HepG2 (cell line): ENCODE results near the gene PRR12. TPM values are rescaled to one million over a fixed set of nuclear protein-coding genes. Genes with fewer than 3 reads are reported as not detected.

Source experiments
- AGO1 ChIP-seq: fragments of 200-400 bp; formaldehyde crosslinking; IDR thresholded peaks from 2 replicates; pipeline ENCODE4 v1.6.1; 2017; ENCODE audit warnings: mild to moderate bottlenecking, low read depth, low read length, moderate library complexity; ENCODE audit not compliant: poor library complexity, severe bottlenecking
- ARID4A ChIP-seq: sonication (generic); formaldehyde crosslinking; IDR thresholded peaks from 2 replicates; pipeline ENCODE4 v1.5.0; 2020; ENCODE audit warnings: mild to moderate bottlenecking, missing genetic modification reagents, borderline replicate concordance
- ARNT ChIP-seq: fragments of 450-650 bp; IDR thresholded peaks from 2 replicates; pipeline ENCODE4 v1.6.1; 2017
- ATAD3A ChIP-seq: sonication (generic); formaldehyde crosslinking; IDR thresholded peaks from 2 replicates; pipeline ENCODE4 v1.4.0; 2020; ENCODE audit warnings: missing genetic modification reagents
- ATF7-NPFF ChIP-seq: sonication (generic); formaldehyde crosslinking; IDR thresholded peaks from 2 replicates; pipeline ENCODE4 v1.8.1; 2023; ENCODE audit warnings: mild to moderate bottlenecking, low read depth, missing genetic modification reagents, moderate library complexity
- CERS6 ChIP-seq: sonication (generic); formaldehyde crosslinking; IDR thresholded peaks from 2 replicates; pipeline ENCODE4 v1.5.0; 2020; ENCODE audit warnings: missing genetic modification reagents
- KAT2B ChIP-seq: fragments of 150-350 bp; IDR thresholded peaks from 2 replicates; pipeline ENCODE4 v1.6.1; 2014; ENCODE audit warnings: low read depth, low read length, borderline replicate concordance
- KAT7 ChIP-seq: IDR thresholded peaks from 2 replicates; pipeline ENCODE4 v1.6.1; 2018; ENCODE audit warnings: borderline replicate concordance, missing compliant biosample characterization
- KDM6A ChIP-seq: IDR thresholded peaks from 2 replicates; pipeline ENCODE4 v1.6.1; 2016; ENCODE audit warnings: low read depth
- NR2F6 ChIP-seq, 2 experiments: IDR thresholded peaks; 2 replicates each; pipeline ENCODE4 v1.6.1; 2016; ENCODE audit warnings: antibody characterized with exemption in 1 of 2, mild to moderate bottlenecking in 1 of 2
- RERE ChIP-seq: IDR thresholded peaks from 2 replicates; pipeline ENCODE4 v1.6.1; 2016; ENCODE audit warnings: low read depth, missing genetic modification reagents, missing compliant biosample characterization
- SAP130 ChIP-seq: IDR thresholded peaks from 2 replicates; pipeline ENCODE4 v1.6.1; 2016; ENCODE audit warnings: low read depth
- U2AF1 ChIP-seq: fragments of 200-400 bp; formaldehyde crosslinking; optimal IDR thresholded peaks from 2 replicates; pipeline ENCODE3; 2017; ENCODE audit warnings: mild to moderate bottlenecking, low read depth, low read length
- ZBTB21 ChIP-seq: sonication (generic); formaldehyde crosslinking; IDR thresholded peaks from 2 replicates; pipeline ENCODE4 v1.4.0; 2020; ENCODE audit warnings: missing genetic modification reagents
- ZFP82 ChIP-seq: sonication (generic); formaldehyde crosslinking; IDR thresholded peaks from 2 replicates; pipeline ENCODE4 v1.5.1; 2020; ENCODE audit warnings: mild to moderate bottlenecking, missing genetic modification reagents, borderline replicate concordance
- ZNF558 ChIP-seq: sonication (generic); formaldehyde crosslinking; IDR thresholded peaks from 2 replicates; pipeline ENCODE4 v1.9.0; 2022; ENCODE audit warnings: mild to moderate bottlenecking, missing genetic modification reagents, borderline replicate concordance
- ZNF652 ChIP-seq: IDR thresholded peaks from 2 replicates; pipeline ENCODE4 v1.6.1; 2016; ENCODE audit warnings: low read depth, borderline replicate concordance
- ZNF75D ChIP-seq: sonication (generic); formaldehyde crosslinking; IDR thresholded peaks from 2 replicates; pipeline ENCODE4 v1.8.1; 2023; ENCODE audit warnings: missing genetic modification reagents, mild to moderate bottlenecking, borderline replicate concordance
- ZNF839 ChIP-seq: sonication (generic); formaldehyde crosslinking; IDR thresholded peaks from 2 replicates; pipeline ENCODE4 v1.4.0; 2020; ENCODE audit warnings: missing genetic modification reagents, mild to moderate bottlenecking, borderline replicate concordance
- ZSCAN22 ChIP-seq: sonication (generic); formaldehyde crosslinking; IDR thresholded peaks from 2 replicates; pipeline ENCODE4 v1.4.0; 2020; ENCODE audit warnings: mild to moderate bottlenecking, missing genetic modification reagents
- polyA plus RNA-seq, 8 experiments: library from polyadenylated mRNA; depleted of rRNA in 3 of 8; stranded (reverse) in 7 of 8; unstranded in 1 of 8; fragments of >200 nt; fragmentation: Illumina TruSeq in 4 of 8; extraction: Trizol in 4 of 8; gene quantifications; 2 replicates each; pipeline versions ENCODE4 v1.2.1 to v1.2.3, GENCODE V29; 2011 to 2016; ENCODE audit warnings: low read depth in 4 of 8, missing spikeins in 1 of 8, mixed read lengths in 1 of 8; ENCODE audit not compliant: insufficient read depth in 1 of 8
- total RNA-seq, 5 experiments: library from RNA; depleted of rRNA; stranded (reverse); fragments of >200 nt; fragmentation: Illumina TruSeq; extraction: Trizol; gene quantifications; 2 replicates each; pipeline ENCODE4 v1.2.3, GENCODE V29; 2016; ENCODE audit warnings: low read depth in 1 of 5

PRR12 gene
- total and polyA plus RNA-seq, 2 of the 13 experiments (the other 11 are each of a cell fraction or from before 2014, with no cell fraction given), result 0.62 to 1.5 TPM

GRCh38 chr19:49672131-49672919 is 81.3 kb downstream of the PRR12 start (continued):
- peak; percentile 80; the same call in 1 of the 2 replicates for TF ChIP-seq ARID4A (CRISPR knock-in tag)
- TF ChIP-seq ATF7-NPFF, result no peak
- no peak for TF ChIP-seq ZNF839
- TF ChIP-seq ZFP82 (CRISPR knock-in tag), result no peak
- TF ChIP-seq KDM6A (CRISPR knock-in tag), result 0 out of 2 replicates have a peak, but pooled peaks have one; percentile 49
- peak; percentile 90 for TF ChIP-seq SAP130 (CRISPR knock-in tag)
- TF ChIP-seq ARNT, result no peak
- no peak for TF ChIP-seq CERS6 (CRISPR knock-in tag)
- TF ChIP-seq U2AF1, result peak; percentile 80
- no peak for TF ChIP-seq ZNF75D (CRISPR knock-in tag)
- TF ChIP-seq RERE (CRISPR knock-in tag), result no peak
- TF ChIP-seq NR2F6 (IDR thresholded peaks at IDR 0.05), result no peak
- TF ChIP-seq NR2F6 (CRISPR knock-in tag; IDR thresholded peaks at IDR 0.05), result peak; percentile 46; the same call in 1 of the 2 replicates
- TF ChIP-seq ATAD3A (CRISPR knock-in tag), result no peak
- TF ChIP-seq KAT2B, result no peak
- no peak for TF ChIP-seq ZBTB21 (CRISPR knock-in tag)
- TF ChIP-seq AGO1, result peak; percentile 66
- TF ChIP-seq KAT7 (CRISPR knock-in tag), result peak; percentile 55; the same call in 1 of the 2 replicates
- TF ChIP-seq ZNF652, result no peak
- no peak for TF ChIP-seq ZSCAN22 (CRISPR knock-in tag)
- TF ChIP-seq ZNF558 (CRISPR knock-in tag), result no peak
